ENCODE measurements around the gene PLEKHG1. TPM values are rescaled to one million over a fixed set of nuclear protein-coding genes. Genes with fewer than 3 reads are reported as not detected.

PLEKHG1 gene
- total and polyA plus RNA-seq, 2 experiments from 2014 or later, result 0.89 to 2.5 TPM

- Histone ChIP-seq H3K4me3 (no peak overlapping the region), H3K9me2 (ENCODE audit: insufficient read depth) (no peaks in the 10 kb centered on the region), H3K79me2 (replicated peaks; ENCODE audit: insufficient read depth) (no peaks in the 10 kb centered on the region), H3K27ac (ENCODE audit: low read depth) (no peak overlapping the region), H3K27me3 (ENCODE audit: insufficient read depth) (peaks cover 29% of the 10 kb centered on the region), H2AFZ (no peak overlapping the region), H3K36me3 (ENCODE audit: insufficient read depth) (no peaks in the 10 kb centered on the region), H4K20me1 (replicated peaks; ENCODE audit: insufficient read depth) (no peaks in the 10 kb centered on the region), H3K4me2 (no peak overlapping the region), H3K4me1 (ENCODE audit: insufficient read depth) (peaks cover 7% of the 10 kb centered on the region; the same call in 1 of the 2 replicates), H3F3A (replicated peaks; ENCODE audit: low read depth) (0 out of 2 replicates have a peak, but pooled peaks cover under 1% of the 10 kb centered on the region)
- TF ChIP-seq REST (IDR thresholded peaks at IDR 0.05; ENCODE audit: unreplicated experiment) (no peak), EZH2 (IDR thresholded peaks at IDR 0.05; ENCODE audit: low read depth, unreplicated experiment) (no peak), STAT1 (IDR thresholded peaks at IDR 0.05; ENCODE audit: unreplicated experiment) (no peak), ZNF331 (CRISPR knock-in tag; IDR thresholded peaks at IDR 0.05; ENCODE audit: low read depth) (no peak), CREB1 (CRISPR knock-in tag; IDR thresholded peaks at IDR 0.05; ENCODE audit: low read depth) (no peak), JUNB (IDR thresholded peaks at IDR 0.05; ENCODE audit: unreplicated experiment) (no peak), EZH2phosphoT487 (IDR thresholded peaks at IDR 0.05; ENCODE audit: unreplicated experiment) (no peak), ETS1 (IDR thresholded peaks at IDR 0.05) (no peak), CTCF (conservative IDR thresholded peaks at IDR 0.05; ENCODE audit: low read depth in 2 of 2) (no peak), ZNF462 (CRISPR knock-in tag; IDR thresholded peaks at IDR 0.05) (no peak)
- no peak for DNase-seq (ENCODE audit: low spot score)
- Mint-ChIP-seq H3K36me3 (ENCODE audit: low read depth) (no peaks in the 10 kb centered on the region), H3K9me3 (no peaks in the 10 kb centered on the region; the same call in 2 of the 3 replicates), H3K27me3 (ENCODE audit: insufficient read depth, low read depth, poor library complexity) (peaks cover 24% of the 10 kb centered on the region), H3K4me1 (peaks cover 13% of the 10 kb centered on the region; the same call in 2 of the 3 replicates), H3K4me3 (no peak overlapping the region), H3K27ac (no peak overlapping the region)
- ATAC-seq, result no peak
Measured at GRCh38 chr6:150604467-150604866, 4.8 kb downstream of the PLEKHG1 start.
